Measurements from ENCODE around the gene RPL4.
"Not testable (repeated sequence)": the region's sequence is repeated elsewhere in the genome, so short reads cannot be mapped to it uniquely, and the experiment has no call there.

RPL4 gene

DNA sequence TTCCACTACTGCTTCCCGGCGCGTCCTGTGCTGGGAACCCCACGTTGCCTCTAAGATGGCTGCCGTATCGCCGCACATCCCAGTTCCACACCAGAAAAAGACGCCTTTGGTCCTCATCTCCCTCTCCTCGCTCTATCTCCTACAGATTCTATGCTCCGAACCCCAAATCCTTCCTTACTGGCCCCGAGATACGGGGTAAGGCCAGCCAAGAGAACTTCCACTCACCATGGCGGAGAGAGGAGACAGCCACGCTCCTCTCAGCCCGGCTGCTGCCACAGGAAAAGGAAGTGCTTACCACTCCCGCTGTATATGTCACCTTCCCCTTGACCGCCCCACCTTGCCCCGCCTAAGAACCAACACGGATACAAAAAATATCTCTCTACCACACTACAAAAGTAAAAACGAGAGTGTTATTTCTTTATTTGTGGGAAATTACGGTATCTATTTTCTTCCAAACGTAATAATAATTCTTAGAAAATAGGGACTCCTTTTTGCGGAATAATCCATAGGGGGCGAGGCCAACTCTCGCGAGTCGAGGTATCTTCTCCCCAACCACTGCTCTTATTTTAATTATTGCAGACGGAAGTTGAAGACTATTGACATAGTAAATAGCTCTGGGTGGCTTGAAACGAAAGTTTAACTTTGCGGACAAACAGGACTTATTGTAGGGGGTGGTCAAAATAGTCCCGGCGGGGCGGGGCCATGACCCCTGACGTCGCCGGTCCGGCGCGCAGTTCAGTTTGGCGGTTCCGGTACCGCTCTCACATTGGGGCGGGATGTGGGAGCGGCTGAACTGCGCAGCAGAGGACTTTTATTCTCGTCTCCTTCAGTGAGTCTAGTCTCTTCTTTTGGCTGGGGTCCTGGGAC lies at the start of gene RPL4, which contains the start of gene ZWILCH:
RPL4 (minus strand) TSS at position 293 of the 867 bp plus-strand sequence; CDS start at position 228, 65 bp downstream.
ZWILCH (plus strand) TSS at position 764 of the 867 bp plus-strand sequence; CDS start at position 777, 13 bp downstream.
- H3K36me3 Mint-ChIP-seq (ENCODE audit: low read depth), result peaks cover 52% of the 10 kb centered on the region

DNA sequence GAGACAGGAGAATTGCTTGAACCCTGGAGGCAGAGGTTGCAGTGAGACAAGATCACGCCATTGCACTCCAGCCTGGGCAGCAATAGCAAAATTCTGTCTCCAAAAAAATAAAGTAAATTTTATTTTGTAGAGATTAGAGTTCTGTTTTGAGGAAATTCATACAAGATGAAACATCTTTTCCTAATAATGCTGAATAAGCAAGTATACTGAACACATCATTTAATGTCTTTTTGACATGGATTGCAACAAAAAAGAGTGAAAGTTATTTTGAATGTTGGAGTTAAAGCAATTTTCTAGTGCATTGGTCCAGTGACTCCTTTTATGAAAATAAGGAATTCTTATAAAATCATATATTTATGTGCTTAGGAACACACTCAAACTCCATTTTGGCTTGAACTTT lies 40.6 kb upstream of the RPL4 start:
- Mint-ChIP-seq H3K27ac (no peak overlapping the region), H3K36me3 (ENCODE audit: low read depth) (peaks cover 20% of the 10 kb centered on the region), H3K27me3 (ENCODE audit: low read depth) (no peaks in the 10 kb centered on the region), H3K4me1 (ENCODE audit: low read depth) (no peaks in the 10 kb centered on the region), H3K9me3 (no peaks in the 10 kb centered on the region), H3K4me3 (no peak overlapping the region)
- DNase-seq (ENCODE audit: low spot score), result no peak

More for the DNA sequence above, at the start of gene RPL4, which contains the start of gene ZWILCH:
- peaks cover 41% of the 10 kb centered on the region for H3K4me1 Mint-ChIP-seq (ENCODE audit: low read depth)
- no peaks in the 10 kb centered on the region for H3K27me3 Mint-ChIP-seq (ENCODE audit: low read depth)
- peak within 1 kb of the TSS; percentile 99 for H3K27ac Mint-ChIP-seq
- peak within 1 kb of the TSS; percentile 100 for H3K4me3 Mint-ChIP-seq
- no peaks in the 10 kb centered on the region for H3K9me3 Mint-ChIP-seq
- DNase-seq (ENCODE audit: low spot score), result peak; percentile 75

DNA sequence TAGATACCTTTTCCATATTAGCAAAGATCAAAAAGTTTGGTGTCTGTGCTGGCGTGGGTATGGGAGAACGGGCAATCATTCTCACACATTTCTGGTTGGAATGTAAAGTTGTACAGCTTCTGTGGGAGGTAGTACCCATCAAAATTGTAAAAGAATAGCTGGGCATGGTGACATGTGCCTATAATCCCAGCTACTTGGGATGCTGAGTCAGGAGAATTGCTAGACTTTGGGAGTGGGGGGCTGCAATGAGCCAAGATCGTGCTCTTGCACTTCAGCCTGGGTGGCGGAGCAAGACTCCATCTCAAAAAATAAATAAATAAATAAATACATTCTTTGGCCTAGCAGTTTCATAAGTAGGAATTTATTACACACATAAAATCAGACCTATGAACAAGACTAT lies 38.2 kb upstream of the RPL4 start:
- Mint-ChIP-seq H3K4me3 (no peak overlapping the region), H3K27me3 (ENCODE audit: low read depth) (no peaks in the 10 kb centered on the region), H3K4me1 (ENCODE audit: low read depth) (no peaks in the 10 kb centered on the region), H3K9me3 (no peaks in the 10 kb centered on the region), H3K36me3 (ENCODE audit: low read depth) (peaks cover 27% of the 10 kb centered on the region), H3K27ac (no peak overlapping the region)
- no peak for DNase-seq (ENCODE audit: low spot score)

DNA sequence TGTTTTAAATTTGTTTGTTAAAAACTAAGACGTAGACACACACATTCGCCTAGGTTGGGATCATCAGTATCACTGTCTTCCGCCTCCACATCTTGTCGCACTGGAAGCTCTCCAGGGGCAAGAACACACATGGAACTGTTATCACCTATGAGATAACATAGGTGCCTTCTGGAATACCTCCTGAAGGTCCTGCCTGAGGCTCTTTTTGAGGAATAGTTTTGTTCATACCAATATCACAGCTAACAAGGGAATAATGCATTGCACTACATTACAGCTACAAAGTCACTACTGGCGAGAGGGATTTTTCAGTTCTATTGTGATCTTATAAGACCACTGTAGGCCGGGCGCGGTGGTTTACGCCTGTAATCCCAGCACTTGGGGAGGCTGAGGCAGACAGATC lies 30.4 kb upstream of the RPL4 start:
- Mint-ChIP-seq H3K9me3 (no peaks in the 10 kb centered on the region), H3K4me3 (no peak overlapping the region), H3K27me3 (ENCODE audit: low read depth) (no peaks in the 10 kb centered on the region), H3K27ac (no peak overlapping the region), H3K36me3 (ENCODE audit: low read depth) (peaks cover 18% of the 10 kb centered on the region), H3K4me1 (ENCODE audit: low read depth) (no peaks in the 10 kb centered on the region)
- no peak for DNase-seq (ENCODE audit: low spot score)

GRCh38 chr15:66524838-66525237 lies 20.2 kb upstream of the RPL4 start:
- DNase-seq (ENCODE audit: low spot score), result no peak
- Mint-ChIP-seq H3K27me3 (ENCODE audit: low read depth) (no peaks in the 10 kb centered on the region), H3K4me3 (no peak overlapping the region), H3K4me1 (ENCODE audit: low read depth) (peaks cover 5% of the 10 kb centered on the region), H3K27ac (no peak overlapping the region), H3K36me3 (ENCODE audit: low read depth) (peaks cover 28% of the 10 kb centered on the region), H3K9me3 (no peaks in the 10 kb centered on the region)

GRCh38 chr15:66523926-66524325 lies 19.3 kb upstream of the RPL4 start:
- no peak for DNase-seq (ENCODE audit: low spot score)
- H3K27me3 Mint-ChIP-seq (ENCODE audit: low read depth), result no peaks in the 10 kb centered on the region
- peaks cover 24% of the 10 kb centered on the region for H3K36me3 Mint-ChIP-seq (ENCODE audit: low read depth)
- no peak overlapping the region for H3K27ac Mint-ChIP-seq
- H3K4me1 Mint-ChIP-seq (ENCODE audit: low read depth), result peaks cover 7% of the 10 kb centered on the region
- H3K4me3 Mint-ChIP-seq, result no peak overlapping the region
- no peaks in the 10 kb centered on the region for H3K9me3 Mint-ChIP-seq

DNA sequence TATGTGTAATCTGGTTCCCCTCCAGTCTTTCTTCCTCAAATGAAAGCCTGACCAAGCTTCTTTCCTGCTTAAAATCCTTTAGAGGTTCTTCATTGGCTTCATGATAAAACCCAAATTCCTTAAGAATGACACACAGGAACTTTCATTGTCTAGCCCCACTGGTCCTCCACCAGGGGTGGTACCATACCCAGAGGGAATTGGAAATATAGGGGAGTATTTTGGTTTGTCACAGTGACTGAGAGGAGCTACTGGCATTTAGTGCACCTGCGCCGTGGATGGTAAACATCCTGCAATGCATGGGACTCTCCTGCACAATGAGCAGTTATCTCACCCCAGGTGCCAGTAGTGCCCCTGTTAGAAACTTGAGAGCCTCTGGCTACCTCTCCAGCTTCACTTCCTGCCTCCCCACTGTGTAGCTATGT lies 11.3 kb upstream of the RPL4 start:
- H3K4me3 Mint-ChIP-seq, result no peak overlapping the region
- H3K27me3 Mint-ChIP-seq (ENCODE audit: low read depth), result no peaks in the 10 kb centered on the region
- peaks cover 21% of the 10 kb centered on the region for H3K36me3 Mint-ChIP-seq (ENCODE audit: low read depth)
- no peak for DNase-seq (ENCODE audit: low spot score)
- H3K27ac Mint-ChIP-seq, result no peak overlapping the region
- H3K9me3 Mint-ChIP-seq, result no peaks in the 10 kb centered on the region
- peaks cover 3% of the 10 kb centered on the region for H3K4me1 Mint-ChIP-seq (ENCODE audit: low read depth)

GRCh38 chr15:66514586-66514985 lies 9.9 kb upstream of the RPL4 start:
- peaks cover 22% of the 10 kb centered on the region for H3K36me3 Mint-ChIP-seq (ENCODE audit: low read depth)

GRCh38 chr15:66508293-66508883 lies 3.7 kb upstream of the RPL4 start:
- Mint-ChIP-seq H3K27ac (peak overlapping the region; percentile 33), H3K36me3 (ENCODE audit: low read depth) (peaks cover 21% of the 10 kb centered on the region), H3K9me3 (no peaks in the 10 kb centered on the region), H3K27me3 (ENCODE audit: low read depth) (no peaks in the 10 kb centered on the region), H3K4me1 (ENCODE audit: low read depth) (peaks cover 28% of the 10 kb centered on the region), H3K4me3 (no peak overlapping the region)
- no peak for DNase-seq (ENCODE audit: low spot score)

More at GRCh38 chr15:66514586-66514985, 9.9 kb upstream of the RPL4 start:
- Mint-ChIP-seq H3K4me1 (ENCODE audit: low read depth) (peaks cover 3% of the 10 kb centered on the region), H3K9me3 (no peaks in the 10 kb centered on the region), H3K4me3 (no peak overlapping the region), H3K27ac (no peak overlapping the region), H3K27me3 (ENCODE audit: low read depth) (no peaks in the 10 kb centered on the region)
- DNase-seq (ENCODE audit: low spot score), result no peak

- no peak for DNase-seq (ENCODE audit: low spot score)
- no peaks in the 10 kb centered on the region for H3K27me3 Mint-ChIP-seq (ENCODE audit: low read depth)
- H3K27ac Mint-ChIP-seq, result peak overlapping the region; percentile 99
- peaks cover 44% of the 10 kb centered on the region for H3K36me3 Mint-ChIP-seq (ENCODE audit: low read depth)
- H3K9me3 Mint-ChIP-seq, result no peaks in the 10 kb centered on the region
- peaks cover 37% of the 10 kb centered on the region for H3K4me1 Mint-ChIP-seq (ENCODE audit: low read depth)
- H3K4me3 Mint-ChIP-seq, result peak overlapping the region; percentile 100
Observed at GRCh38 chr15:66505818-66506217, 1.2 kb upstream of the RPL4 start.

DNA sequence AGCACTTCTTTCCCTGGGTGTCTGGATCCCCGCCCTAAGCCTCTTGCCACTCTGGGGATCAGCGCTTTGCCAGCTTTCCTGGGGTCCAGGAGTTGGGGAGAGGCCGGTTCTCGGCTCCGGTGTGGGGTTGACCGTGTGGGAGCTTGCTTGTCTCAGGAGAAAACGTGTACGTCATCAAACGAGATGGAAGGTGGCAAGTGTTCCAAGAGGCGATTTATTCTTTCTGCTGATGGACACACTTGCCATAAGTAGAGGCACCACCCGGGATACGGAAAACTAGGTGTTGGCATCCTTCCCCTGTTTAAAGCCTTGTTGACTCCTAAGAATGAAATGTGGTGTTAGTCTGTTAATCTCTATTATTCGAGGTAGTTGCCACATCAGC lies 766 bp upstream of the RPL4 start:
- H3K4me1 Mint-ChIP-seq (ENCODE audit: low read depth), result peaks cover 37% of the 10 kb centered on the region
- no peaks in the 10 kb centered on the region for H3K27me3 Mint-ChIP-seq (ENCODE audit: low read depth)
- peak overlapping the region; percentile 100 for H3K4me3 Mint-ChIP-seq
- H3K36me3 Mint-ChIP-seq (ENCODE audit: low read depth), result peaks cover 46% of the 10 kb centered on the region
- no peak for DNase-seq (ENCODE audit: low spot score)
- H3K27ac Mint-ChIP-seq, result peak overlapping the region; percentile 99
- no peaks in the 10 kb centered on the region for H3K9me3 Mint-ChIP-seq

DNA sequence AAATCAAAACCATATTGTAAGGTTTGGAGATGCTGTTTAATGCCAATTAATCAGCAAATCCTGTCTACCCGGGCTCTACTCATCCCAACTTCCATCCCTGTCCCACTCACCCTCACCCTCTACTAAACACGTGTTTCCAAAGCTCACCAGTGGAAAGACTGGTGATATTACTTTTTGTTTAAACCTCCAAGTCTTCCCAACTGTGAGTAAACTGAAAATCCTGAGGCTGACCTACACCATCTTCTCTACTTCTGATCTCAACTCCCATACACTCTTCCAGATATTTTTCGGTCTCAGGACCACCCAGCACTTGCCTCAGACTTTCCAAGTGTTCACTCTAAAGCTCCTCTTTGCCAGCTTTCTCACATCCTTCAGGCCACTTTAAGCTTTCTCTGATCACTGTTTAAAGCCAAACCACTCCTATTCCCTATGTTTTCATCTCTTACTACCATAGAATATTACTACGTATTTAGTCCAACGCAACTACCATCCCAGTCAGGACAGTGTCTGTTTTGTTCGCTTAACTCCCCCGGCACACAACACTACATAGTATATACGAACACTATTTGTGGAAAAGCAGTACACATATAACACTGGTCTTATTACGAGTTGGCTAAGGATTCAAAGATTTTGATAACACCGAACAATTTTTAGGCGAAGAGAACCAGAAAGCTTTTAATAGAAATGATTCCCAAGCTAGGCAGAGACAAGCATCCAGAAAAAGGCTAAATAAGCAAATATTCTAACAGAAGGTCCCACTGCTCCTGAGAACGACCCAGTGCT lies 684 bp downstream of the RPL4 start:
- Mint-ChIP-seq H3K36me3 (ENCODE audit: low read depth) (peaks cover 56% of the 10 kb centered on the region), H3K4me3 (peak overlapping the region; percentile 100), H3K27ac (peak overlapping the region; percentile 99), H3K27me3 (ENCODE audit: low read depth) (no peaks in the 10 kb centered on the region), H3K4me1 (ENCODE audit: low read depth) (peaks cover 43% of the 10 kb centered on the region), H3K9me3 (no peaks in the 10 kb centered on the region)
- no peak for DNase-seq (ENCODE audit: low spot score)

DNA sequence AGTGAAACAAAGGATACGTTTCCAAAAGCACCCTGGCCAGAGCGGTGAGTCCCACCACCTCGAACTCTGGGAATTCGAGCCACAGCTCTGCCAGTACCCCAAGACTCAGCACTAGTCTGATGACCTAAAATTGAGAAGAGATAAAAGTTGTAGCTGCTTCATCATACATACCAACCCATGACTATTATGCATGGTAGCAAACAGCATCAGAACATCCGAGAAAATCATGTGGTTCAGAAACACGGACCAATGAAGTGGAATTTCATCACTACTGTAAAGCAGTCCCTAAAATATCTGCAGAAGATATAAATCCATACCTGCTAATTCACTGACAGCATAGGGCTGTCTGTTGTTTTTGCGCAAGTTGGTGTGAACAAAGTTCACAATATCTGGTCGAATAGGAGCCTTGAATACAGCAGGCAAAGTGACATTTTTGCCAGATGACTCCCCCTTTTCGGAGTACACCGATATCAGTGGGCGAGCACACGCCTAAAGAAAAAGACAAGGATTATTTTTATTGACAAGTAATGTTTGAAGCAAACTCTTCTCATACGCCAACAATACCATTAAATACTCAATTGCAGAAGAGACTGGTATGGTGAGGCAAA lies 1.5 kb downstream of the RPL4 start:
- Mint-ChIP-seq H3K36me3 (ENCODE audit: low read depth) (peaks cover 62% of the 10 kb centered on the region), H3K4me3 (peak overlapping the region; percentile 100), H3K4me1 (ENCODE audit: low read depth) (peaks cover 38% of the 10 kb centered on the region), H3K27ac (peak overlapping the region; percentile 99)
- not testable (repeated sequence) for DNase-seq (ENCODE audit: low spot score); H3K9me3 Mint-ChIP-seq; H3K27me3 Mint-ChIP-seq (ENCODE audit: low read depth)
